BE2C (cell line): ENCODE measurements around the gene FREY1.

ENCODE experiments used
- DNase-seq: peaks from one replicate; pipeline ENCODE4 v3.0.0-alpha.2; 2020
- H3K27me3 ChIP-seq: fragments of 250-450 bp; sonication (Bioruptor Pico); 2 replicates; pipeline ENCODE4 v1.5.1; 2020; ENCODE audit warnings: mild to moderate bottlenecking
- H3K36me3 ChIP-seq: fragments of 250-450 bp; sonication (Bioruptor Pico); 2 replicates; pipeline ENCODE4 v1.5.1; 2020; ENCODE audit warnings: mild to moderate bottlenecking
- H3K4me1 ChIP-seq: fragments of 250-450 bp; sonication (Bioruptor Pico); 2 replicates; pipeline ENCODE4 v1.5.1; 2020
- H3K4me3 ChIP-seq: 2 replicates; pipeline ENCODE4 v1.5.1; 2011; ENCODE audit warnings: low read depth, low read length
- H3K9me3 ChIP-seq: fragments of 250-450 bp; sonication (Bioruptor Pico); 2 replicates; pipeline ENCODE4 v1.5.1; 2020
- TF ChIP-seq, protein P1 (sequence below): IDR thresholded peaks from 2 replicates; pipeline ENCODE4 v1.5.1; 2012; ENCODE audit warnings: mild to moderate bottlenecking, low read depth, low read length

Gene FREY1

DNA sequence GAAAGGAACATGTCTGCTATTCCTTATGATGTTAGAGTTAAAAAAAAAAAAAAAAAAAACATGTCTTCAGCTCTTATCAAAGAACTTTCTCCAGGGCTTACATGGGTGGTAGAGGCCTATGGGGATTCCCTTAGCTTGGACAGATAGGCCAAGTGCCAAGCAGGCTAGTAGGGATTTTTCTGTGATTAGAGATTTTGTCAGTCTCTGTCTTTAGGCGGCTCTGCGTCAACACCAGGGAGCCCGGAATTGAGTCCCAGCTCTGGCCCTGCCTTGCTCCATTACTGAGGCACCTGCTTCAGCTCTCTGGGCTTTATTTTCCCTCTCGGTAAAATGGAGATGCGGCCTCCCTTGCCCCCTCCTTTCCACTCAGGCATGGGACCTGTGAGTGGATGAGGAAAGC lies 46.7 kb downstream of the FREY1 start:
- DNase-seq: no peak
- H3K9me3 ChIP-seq: no peaks in the 10 kb centered on the region
- no peak overlapping the region for H3K4me3 ChIP-seq
- TF ChIP-seq, protein P1, sequence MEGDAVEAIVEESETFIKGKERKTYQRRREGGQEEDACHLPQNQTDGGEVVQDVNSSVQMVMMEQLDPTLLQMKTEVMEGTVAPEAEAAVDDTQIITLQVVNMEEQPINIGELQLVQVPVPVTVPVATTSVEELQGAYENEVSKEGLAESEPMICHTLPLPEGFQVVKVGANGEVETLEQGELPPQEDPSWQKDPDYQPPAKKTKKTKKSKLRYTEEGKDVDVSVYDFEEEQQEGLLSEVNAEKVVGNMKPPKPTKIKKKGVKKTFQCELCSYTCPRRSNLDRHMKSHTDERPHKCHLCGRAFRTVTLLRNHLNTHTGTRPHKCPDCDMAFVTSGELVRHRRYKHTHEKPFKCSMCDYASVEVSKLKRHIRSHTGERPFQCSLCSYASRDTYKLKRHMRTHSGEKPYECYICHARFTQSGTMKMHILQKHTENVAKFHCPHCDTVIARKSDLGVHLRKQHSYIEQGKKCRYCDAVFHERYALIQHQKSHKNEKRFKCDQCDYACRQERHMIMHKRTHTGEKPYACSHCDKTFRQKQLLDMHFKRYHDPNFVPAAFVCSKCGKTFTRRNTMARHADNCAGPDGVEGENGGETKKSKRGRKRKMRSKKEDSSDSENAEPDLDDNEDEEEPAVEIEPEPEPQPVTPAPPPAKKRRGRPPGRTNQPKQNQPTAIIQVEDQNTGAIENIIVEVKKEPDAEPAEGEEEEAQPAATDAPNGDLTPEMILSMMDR: no peak
- peaks cover 8% of the 10 kb centered on the region; the same call in 1 of the 2 replicates for H3K4me1 ChIP-seq
- H3K27me3 ChIP-seq: no peaks in the 10 kb centered on the region
- H3K36me3 ChIP-seq: peaks cover 10% of the 10 kb centered on the region

GRCh38 chr11:45859661-45860140 lies 47.4 kb downstream of the FREY1 start:
- TF ChIP-seq, protein P1: no peak
- Histone ChIP-seq H3K4me3 (no peak overlapping the region), H3K27me3 (no peaks in the 10 kb centered on the region), H3K4me1 (peaks cover 10% of the 10 kb centered on the region), H3K9me3 (no peaks in the 10 kb centered on the region), H3K36me3 (peaks cover 10% of the 10 kb centered on the region)
- DNase-seq: peak; percentile 86

DNA sequence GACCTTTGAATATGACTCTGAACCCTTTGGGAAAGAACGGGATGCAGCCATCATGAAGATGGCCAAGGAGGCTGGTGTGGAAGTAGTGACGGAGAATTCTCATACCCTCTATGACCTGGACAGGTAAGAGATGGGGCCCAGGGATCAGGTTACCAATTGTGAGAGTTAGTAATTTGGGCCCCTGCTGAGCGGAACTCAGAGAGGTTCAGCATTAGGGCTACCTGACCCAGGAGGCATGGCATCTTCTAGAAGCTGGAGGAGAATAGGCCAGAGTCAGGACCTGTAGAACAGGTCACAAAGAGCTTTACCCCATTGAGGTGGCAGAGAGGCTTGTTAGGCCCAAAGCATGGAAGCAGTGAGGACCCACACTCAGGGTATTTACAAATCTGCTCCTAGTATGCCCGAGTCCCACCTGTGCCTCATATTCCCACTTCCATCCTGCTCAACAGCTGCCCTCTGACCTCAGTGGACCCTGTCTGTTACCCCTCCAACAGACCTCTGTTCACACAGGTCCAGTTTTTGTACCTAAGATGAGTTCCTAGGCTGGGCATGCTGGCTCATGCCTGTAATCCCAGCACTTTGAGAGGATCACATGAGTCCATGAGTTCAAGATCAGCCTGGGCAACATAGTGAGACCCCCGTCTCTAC lies 48.2 kb downstream of the FREY1 start:
- Histone ChIP-seq H3K27me3 (no peaks in the 10 kb centered on the region), H3K4me1 (peaks cover 10% of the 10 kb centered on the region), H3K4me3 (no peak overlapping the region), H3K36me3 (peaks cover 10% of the 10 kb centered on the region), H3K9me3 (no peaks in the 10 kb centered on the region)
- no peak for DNase-seq
- TF ChIP-seq, protein P1: no peak

DNA sequence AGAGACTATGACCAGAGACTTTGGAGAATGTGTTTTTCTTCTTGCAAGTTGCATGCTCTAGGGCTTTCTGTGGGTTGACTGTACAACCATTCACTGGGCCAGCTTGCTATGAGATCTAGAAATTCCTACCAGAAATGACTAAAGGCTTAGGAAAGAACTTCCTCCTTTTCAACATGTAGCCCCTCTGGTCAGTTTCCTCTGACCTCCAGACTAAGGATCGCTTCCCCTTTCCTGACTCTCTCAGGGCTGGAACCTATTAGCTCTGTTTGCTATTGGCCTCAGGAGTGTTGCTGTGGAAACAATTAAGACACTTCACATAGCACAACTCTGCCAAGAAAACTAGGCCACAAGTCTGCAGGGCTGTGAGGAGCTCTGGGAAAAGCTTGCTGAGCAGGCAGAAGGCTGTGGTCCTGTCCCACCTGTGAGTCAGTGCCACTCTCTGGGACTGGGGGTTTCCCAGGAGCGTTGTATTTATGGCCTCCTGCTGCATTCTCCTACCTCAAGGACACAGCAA lies 49.1 kb downstream of the FREY1 start:
- Histone ChIP-seq H3K9me3 (no peaks in the 10 kb centered on the region), H3K36me3 (peaks cover 10% of the 10 kb centered on the region), H3K4me3 (no peak overlapping the region), H3K4me1 (peaks cover 10% of the 10 kb centered on the region), H3K27me3 (no peaks in the 10 kb centered on the region)
- TF ChIP-seq, protein P1: no peak
- no peak for DNase-seq
